NCI-H187 (cell line): ENCODE results near the gene C11orf98.
"Not testable (repeated sequence)": the region's sequence is repeated elsewhere in the genome, so short reads cannot be mapped to it uniquely, and the experiment has no call there.

ENCODE experiments used
- DNase-seq, 2 experiments: peaks; one replicate each; lab custom pipeline; 2025; lab: John Stamatoyannopoulos, UW

The C11orf98 gene

DNA sequence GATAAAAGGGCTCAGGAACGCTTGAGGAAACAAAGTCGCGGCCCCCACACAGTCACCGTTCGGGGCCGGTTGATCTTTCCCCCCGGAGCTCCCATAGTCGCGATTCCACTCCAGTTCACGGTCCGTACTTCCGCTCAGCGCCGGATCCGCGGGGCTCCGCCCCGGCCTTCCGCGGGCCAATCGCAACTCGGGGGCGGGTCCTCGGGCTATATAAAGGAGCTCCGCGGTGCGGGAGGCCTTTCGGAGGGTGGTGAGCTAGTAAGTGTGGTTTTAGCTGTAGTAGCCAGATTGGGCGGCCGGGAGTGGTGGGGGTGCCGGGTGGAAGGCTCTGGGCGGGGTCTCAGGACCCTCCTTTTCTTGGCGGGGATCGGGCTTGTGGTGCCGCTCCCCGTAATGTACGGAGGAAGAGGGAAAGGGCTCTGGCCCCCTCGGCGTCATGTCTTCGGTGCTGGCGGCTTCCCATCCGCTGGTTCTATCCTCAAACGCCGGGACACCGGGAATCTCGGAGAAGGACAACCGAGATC, at the start of gene C11orf98, which contains the start of gene CSKMT:
Gene C11orf98 (minus strand): TSS at position 136 of the 524 bp plus-strand sequence. CDS start 41 bp downstream, at position 95.
Gene CSKMT (plus strand): TSS at position 238 of the 524 bp plus-strand sequence. CDS start 568 bp downstream, outside the sequence.
- peak; percentile 70 to 86 for DNase-seq

DNA sequence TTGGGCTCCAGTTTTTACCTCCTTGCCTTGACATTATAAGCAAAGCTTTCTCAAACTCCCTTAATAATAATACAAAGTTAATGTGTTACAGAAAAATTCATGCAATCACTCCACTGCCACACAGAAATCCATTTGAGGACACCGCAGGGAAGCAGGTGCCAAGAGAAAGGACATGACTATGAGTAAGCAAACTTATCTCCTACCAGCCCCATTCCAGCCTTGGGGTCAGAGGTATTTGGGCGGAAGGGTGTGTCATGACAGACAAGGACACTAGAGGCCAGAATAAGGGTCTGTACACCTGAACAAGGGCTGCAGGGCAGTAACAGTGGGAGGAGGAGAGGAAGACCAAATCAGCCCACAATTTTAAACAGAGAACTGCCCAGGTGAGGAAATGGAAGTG, 48.3 kb upstream of the C11orf98 start:
- no peak for DNase-seq

DNA sequence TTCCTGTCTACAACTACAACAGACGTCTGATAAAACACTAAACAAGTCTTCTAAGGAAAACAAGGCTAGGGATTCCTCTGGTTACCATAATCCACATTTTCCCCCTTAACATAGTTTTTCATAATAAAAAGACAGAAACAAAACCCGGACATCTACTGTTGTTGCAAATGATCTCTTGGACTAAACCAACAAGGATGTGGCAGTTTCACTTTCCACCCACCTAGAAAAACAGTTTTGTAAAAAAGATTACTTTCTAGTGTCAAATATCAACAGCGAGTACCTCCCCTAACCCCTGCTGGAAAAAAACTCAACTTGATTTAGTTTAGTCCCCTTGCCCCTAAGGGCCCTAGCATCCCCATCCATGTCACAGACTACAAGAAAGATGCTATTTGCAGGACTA, 47.9 kb upstream of the C11orf98 start:
- DNase-seq: no peak

DNA sequence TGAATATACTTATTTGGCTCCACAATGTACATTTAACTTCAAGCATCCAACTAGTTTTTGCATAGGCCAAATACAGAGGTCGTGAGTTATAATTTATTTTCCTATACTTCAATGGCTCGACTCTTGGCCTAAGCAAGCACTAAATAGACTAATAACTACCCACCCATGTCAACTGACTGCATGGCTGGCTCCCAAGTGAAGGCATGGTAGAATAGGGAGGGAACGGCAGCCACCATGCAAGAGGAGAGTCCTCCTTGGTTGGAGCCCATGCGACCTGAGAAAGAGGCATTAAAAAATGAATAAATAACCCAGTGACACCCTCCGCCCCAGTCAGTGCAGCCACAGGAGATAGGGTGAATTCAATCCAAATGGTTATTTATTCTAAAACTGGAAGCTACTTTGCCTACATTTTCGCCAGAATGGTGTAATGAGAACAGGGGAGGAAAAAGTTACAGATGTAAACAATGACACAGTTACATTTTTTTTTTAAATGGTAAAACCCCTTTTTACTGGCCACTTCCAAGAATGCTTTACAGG, 47.3 kb upstream of the C11orf98 start:
- DNase-seq: no peak

DNA sequence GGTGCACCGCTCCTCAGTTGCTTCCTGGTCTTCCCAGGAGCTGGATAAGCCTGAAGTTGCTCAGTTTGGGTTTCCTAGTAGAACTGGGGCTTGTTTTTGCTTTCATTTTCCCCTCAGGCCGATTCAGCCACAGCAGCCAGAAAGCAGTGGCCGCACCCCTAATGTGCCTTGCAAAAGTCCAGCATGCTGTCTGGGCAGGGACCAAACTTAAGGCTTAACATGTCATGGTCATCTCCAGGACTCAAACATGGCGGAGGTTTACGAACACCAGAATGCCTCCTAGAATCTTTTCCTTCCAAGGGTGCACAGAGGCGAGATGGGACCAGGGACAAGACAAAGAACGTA, 45.0 kb upstream of the C11orf98 start:
- no peak for DNase-seq

DNA sequence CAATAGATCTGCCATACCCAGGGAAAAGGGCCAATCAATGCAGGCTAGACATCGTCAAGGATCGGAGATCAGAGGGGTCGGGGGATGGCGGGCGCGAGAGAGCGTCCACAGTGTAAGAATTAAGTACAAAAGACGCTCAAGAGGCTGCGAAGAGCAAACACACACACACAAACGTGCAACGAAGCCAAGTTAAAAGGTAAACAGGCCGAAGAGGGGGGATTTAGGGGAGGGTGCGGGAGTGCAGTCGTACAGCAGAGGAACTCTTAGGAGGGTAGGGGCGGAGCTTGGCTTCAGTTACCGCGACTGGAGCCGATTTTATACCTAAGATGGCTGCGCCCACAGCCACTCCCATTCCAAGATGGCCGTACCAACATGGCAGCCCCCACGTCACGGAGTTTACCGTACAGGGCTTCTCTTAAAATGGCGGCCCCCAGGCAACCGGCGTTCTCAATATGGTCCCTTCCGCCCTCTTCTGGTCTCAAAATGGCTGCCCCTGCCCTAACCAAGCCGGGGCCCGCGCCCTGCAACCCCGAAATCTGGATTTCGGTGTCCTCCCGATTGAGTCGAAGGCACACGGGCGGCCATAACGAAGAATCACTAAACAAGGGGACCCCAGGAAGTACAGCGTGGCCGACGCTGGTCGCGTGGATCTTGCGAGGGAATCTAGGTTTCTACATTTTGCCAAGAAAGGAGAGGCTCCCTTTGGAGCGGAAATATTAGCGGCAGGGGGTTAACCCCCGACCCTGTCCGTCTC, 44.4 kb upstream of the C11orf98 start:
- DNase-seq: peak; percentile 96 to 99

DNA sequence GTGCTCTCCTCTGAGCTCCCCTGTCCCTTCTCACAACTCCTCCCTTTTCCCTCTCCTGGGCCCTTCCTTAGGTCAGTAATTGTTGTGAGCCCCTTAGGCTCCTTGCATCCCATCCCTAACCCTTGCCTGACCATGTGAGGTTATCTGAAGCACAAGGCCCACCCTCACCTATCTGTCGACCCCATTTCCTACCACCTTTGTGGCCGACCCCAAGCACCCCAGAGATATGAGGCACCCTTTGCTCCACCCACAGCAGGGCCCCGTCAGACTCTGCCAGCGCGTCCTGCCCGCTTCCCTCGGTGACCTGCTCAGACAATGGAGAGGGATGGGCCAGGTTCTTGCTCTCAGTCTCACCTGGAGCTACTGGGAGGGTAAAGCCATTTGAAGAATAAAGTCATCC, 43.8 kb upstream of the C11orf98 start:
- DNase-seq: peak in 1 of 2 experiments; percentile 33

DNA sequence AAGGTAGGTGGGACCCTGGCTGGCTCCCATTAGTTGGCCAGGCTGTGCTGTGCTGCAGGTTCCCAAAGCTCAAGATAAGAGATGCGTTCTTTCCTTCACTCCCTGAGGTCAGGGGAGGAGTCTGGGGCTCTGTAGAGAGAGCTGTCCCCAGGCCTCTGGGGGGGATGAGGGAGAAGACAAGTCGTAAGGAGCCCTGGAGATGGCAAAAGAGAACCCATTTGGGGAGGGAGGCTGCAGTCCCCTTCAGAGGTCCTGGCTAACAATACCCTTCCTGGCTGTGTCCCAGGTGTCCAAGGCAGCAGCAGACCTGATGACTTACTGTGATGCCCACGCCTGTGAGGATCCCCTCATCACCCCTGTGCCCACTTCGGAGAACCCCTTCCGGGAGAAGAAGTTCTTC, 43.4 kb upstream of the C11orf98 start:
- no peak for DNase-seq

DNA sequence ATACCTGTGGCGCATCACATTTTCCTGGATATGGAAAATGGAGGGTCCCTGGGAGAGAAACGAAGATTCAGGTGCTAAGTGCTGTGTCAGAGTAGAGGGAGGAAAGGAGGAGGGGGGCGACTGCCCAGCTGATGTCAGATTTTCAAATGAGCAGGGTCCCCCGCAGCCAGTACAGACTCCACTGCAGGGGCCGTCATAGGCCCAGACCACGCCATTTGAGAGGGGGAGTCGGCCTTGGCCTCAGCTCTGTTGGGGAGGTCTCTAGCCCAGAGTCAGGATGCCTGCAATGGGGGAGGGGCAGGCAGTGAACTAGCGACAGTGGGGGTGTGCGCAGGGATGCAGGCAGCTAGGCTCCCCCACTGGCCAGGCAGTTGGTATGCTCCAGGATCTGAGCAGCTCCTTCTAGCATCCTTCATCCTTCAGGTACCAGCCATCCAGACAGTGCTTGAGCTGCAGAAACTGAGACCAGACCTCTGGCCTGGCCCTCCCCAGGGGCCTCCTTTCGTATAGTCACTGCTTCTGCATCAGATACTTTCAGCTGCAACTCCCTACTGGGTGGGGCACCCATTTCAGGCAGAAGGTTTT, 42.4 kb upstream of the C11orf98 start, which contains the start of the genes BSCL2 and GNG3:
Gene BSCL2 (minus strand): TSS at position 148 of the 585 bp plus-strand sequence. CDS start 229 bp downstream, outside the sequence.
Gene GNG3 (plus strand): TSS at position 400 of the 585 bp plus-strand sequence. CDS start 620 bp downstream, outside the sequence.
- DNase-seq: peak; percentile 7 to 57

DNA sequence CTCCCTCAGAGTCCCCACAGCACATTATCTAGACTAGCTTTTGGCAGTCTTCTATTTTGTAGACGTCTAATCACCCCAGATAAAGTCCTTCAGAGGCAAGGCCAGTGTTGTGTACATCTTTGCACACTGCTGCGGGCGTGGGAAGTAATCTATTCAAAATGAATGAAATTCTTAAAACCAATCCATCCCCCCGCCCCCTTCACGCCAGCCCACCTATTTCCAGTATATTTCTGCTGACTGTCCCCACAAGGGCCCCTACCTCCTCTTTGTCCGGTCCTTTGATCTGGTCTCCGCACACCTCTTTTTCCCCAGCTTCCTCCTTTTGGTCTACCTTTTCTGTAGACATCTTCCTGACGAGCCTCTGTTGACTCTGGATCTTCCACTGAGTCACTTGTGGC, 41.8 kb upstream of the C11orf98 start:
- no peak for DNase-seq

DNA sequence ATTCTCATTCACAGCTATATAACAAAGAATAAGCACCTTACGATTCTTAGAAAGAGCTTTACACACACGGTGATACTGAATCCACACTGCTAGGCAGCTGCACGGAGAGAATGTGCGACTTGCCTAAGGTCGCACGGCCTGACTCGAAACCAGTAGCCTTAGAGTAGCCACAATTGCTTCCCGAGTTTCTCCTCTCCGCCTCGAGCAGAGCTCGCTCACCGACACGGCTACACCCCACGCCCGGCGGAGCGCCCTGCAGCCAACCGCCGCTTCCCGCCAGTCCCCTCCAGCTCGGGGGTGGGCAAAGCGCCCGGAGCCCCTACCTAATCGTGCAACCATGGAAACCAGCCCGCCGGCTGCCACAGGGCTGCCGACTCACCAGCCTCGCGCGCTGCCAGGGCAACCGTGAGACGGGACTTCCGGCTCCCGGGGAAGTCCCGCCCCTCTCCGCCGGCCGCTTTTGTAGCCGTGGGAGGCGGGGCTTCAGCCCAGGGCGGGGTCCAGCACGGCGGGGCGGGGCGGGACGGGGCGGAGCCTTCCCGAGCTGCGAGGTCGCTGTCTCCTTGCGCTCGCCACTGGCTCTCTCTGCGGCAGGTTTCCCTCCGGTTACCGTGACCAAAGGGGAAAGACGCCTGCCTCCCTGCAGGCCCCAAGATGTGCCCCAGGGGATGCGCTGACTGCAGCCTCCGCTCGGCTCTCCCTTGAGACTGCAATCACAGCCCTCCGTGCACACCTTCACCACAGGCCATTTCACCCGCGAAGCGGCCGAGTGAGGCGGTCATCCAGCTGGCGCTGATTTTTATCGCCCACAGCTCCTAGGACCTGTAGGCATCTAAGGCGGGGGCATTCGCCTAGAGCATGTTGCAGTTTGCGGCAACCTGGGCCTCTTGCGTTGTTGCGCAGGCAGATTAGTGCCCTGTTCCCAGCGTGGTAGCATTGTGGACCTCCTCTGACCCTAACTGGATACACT, 41.2 kb upstream of the C11orf98 start:
- peak; percentile 85 to 96 for DNase-seq

DNA sequence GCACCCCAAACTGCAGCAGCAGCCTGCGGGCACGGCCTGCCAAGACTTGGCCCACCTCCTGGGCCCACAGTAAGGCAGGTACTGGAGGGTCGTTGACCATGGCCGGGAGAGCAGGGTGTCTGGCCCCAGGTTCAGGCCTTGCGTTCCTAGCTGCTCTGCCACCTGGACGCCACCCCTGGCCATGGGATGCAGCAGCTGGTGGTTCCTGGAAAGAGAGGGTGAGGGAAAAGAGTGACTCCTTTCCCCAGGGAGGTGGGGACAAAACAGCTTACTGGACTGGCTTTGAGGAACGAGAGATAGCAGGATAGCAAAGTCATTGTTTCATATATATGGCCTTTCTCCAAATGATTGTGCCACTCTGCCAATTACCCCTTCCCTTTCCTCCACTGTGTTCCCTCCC, 40.4 kb upstream of the C11orf98 start:
- DNase-seq: no peak

DNA sequence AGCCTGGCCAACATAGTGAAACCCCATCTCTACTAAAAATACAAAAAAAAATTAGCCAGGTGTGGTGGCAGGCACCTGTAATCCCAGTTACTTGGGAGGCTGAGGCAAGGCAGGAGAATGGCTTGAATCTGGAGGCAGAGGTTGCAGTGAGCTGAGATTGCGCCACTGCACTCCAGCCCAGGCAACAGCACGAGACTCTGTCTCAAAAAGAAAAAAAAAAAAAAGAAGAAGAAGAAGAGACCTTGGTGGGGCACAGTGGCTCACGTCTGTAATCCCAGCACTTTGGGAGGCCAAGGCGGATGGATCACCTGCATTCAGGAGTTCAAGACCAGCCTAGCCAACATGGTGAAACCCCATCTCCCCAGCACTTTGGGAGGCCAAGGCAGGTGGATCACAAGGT, 38.9 kb upstream of the C11orf98 start:
- DNase-seq: not testable (repeated sequence)

DNA sequence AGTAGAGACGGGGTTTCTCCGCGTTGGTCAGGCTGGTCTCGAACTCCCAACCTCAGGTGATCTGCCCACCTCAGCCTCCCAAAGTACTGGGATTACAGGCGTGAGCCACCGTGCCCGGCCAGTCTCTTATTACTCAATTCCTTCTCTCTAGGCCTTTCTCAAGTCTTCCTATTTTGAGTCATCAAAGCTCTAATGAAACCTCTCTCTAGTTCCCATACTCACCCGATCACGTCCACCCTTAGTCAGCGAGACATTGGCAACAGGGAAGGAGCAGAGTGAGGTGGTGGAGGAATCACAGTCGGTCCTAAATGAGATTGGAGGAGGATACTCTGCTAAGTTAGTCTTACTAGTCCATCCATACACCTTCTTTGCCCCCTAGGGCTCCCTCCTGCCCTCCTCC, 37.2 kb upstream of the C11orf98 start:
- no peak for DNase-seq

DNA sequence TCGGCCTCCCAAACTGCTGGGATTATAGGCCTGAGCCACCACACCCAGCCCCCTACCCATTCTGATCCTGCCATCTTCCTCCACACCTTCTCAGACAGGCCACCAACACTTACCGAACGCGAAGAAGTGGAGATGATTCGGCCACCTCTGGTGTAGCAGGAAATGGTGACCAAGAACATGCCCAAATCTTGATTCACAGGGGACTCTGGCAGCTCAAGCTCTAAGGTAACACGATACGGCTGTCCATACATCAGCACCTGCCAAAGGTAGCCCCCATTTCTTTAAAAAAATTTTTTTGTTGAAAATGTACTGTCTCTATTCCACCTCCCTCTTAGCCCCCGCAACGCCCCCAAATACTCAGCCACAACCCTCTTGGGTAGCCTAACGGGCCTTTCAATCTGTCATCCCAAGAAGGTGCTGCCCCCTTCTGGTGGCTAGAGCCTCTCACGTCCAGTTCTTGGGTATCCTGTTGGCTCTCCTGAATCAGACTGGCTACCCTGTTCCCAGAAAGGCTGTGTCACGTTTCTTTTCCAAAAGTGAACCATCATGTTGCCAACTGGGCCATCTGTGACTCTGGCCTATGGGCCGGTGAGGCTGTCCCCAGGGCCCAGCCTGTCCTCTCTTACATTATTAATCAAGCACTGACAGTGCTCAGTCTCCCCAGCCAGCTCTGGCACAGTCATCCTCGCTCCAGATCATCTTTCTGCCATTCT, 29.6 kb upstream of the C11orf98 start:
- DNase-seq: peak in 1 of 2 experiments; percentile 54

DNA sequence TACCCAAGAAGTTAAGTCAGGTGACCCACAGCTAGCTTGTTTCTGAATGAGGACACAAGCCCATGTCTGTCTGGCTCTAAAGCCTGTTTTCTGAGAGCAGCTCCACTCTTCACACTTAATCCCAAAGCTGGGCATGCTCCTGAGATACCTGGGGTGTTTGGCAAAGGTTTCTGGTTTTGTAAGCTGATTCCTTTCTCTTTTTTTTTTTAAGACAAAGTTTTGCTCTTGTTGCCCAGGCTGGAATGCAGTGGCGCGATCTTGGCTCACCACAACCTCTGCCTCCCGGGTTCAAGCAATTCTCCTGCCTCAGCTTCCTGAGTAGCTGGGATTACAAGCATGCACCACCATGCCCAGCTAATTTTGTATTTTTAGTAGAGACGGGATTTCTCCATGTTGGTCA, 28.6 kb upstream of the C11orf98 start:
- not testable (repeated sequence) for DNase-seq

DNA sequence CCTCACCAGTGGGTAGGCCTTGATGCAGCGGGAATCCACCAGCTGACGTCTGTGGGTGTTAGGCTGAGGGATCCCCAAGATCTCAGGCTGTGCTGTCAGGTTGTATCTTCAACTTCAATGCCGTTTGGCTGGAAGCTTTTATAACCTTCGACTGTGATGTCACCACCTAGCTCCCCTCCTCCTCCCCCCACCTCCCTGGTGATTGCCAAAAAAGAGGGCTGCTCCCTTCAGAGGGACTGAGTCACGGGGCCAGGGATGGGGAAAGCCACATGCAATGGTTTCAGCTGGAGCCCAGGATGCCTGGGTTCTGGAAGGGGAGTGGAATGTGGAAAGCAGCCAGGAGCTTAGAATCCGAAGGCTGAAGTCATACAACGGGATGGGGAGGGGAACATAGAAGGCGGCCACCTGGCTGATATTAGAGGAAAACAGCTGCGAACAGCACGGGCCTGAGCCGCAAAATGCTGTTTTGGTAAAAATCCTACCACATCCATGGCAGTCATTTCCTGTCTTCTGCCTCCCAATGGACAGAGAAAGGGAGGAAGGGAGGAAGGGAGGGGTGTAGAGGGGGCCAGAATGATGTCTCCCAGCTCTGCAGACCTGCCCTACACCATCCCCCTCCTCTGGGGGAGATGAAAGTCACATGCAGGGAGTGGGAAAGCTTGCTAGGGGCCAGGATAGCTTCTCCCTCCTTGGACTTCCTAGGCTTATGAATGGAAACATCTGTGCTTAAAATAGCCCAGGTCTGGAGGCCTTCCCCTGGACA, 24.6 kb upstream of the C11orf98 start, which contains the start of gene LRRN4CL:
Gene LRRN4CL (minus strand): TSS at position 110 of the 763 bp plus-strand sequence. CDS start 1,022 bp downstream, outside the sequence.
- DNase-seq: no peak

DNA sequence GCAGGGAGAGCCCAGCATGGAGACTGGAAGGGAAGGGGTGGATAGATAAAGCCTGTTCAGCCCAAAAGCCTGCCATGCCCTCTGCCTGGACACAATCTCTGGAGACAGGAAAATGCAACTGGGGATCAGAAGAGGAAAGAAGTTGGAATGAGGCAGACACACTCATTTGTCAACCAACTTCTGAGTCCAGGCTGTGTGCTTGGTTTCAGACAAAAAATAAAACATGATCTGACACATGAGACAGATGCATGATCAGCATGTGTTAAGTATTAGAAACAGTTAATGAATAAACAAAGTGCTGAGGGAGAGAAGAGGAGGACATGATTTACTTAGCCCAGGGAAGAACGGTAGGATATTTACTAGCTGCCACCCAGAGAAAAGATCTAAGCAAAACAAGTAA, 23.5 kb upstream of the C11orf98 start:
- no peak for DNase-seq

DNA sequence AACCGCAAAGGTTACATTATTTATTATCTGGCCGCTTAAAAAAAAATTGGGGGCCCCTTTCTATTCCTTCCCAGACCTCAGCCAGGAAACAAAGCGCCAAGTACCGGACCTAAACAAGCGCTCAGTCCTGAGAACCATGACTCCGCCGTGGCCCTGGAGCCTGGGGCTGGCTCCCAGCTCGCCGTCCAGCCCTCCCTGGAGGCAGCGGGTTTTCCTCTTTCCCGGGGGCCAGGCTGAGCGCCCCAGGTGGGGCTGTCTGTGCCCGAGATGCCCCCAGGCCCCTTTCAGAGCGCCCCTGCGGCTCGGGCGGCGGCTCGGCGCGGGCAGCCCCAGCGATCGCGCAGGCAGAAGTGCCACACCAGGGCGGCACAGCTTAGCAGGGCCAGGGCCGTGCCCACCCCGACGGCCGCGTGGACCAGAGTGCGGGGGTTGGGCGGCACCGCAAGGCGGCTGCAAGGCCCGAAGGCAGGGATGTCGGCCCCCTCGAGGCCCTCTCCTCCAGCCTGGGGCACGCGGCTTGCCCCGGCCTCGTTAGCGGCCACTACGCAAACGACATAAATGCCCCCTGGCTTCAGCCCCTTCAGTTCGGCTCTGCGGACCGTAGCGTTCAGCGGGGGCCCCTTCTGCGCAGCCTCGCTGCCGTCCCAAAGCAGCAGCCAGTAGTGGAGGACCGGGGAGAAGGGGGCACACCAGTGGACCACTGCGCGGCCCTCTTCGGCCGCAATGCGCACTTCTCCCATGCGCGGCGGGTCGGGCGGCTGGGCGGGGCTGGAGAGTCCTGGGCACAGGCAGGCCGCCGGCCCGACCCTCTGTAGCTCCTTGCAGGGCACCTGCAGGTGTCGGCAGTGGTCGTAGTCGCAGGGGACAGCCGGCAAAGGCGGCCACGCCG, 22.7 kb upstream of the C11orf98 start:
- no peak for DNase-seq
